Adrenal gland (tissue), 5 donors: ENCODE results near the gene ITPK1.

Source experiments
- CTCF ChIP-seq, 6 experiments: fragments of 450-650 bp in 4 of 6; fragments of 200-600 bp in 2 of 6; sonication (generic) in 1 of 6; IDR thresholded peaks; 1 replicate in 5 of 6; 2 replicates in 1 of 6; pipeline versions ENCODE4 v1.5.1 to v1.8.0; 2016 to 2021; ENCODE audit warnings: antibody characterized with exemption in 6 of 6, mild to moderate bottlenecking in 2 of 6, moderate library complexity in 1 of 6
- POLR2A ChIP-seq, 2 donors: fragments of 450-650 bp; IDR thresholded peaks; one replicate each; pipeline ENCODE4 v1.6.1; 2017; ENCODE audit warnings: antibody characterized with exemption in 2 of 2, mild to moderate bottlenecking in 2 of 2, moderate library complexity in 1 of 2
- donor health status: DM: no; HTN: no; CAD: no.

- TF ChIP-seq CTCF (IDR thresholded peaks at IDR 0.05) (no peak), POLR2A (IDR thresholded peaks at IDR 0.05) (no peak)
Measured at GRCh38 chr14:92969430-92969829, 146.3 kb downstream of the ITPK1 start.
